ENCODE results near the gene RNF220. TPM values are rescaled to one million over a fixed set of nuclear protein-coding genes. Genes with fewer than 3 reads are reported as not detected.
"Not testable (repeated sequence)": the region's sequence is repeated elsewhere in the genome, so short reads cannot be mapped to it uniquely, and the experiment has no call there.

The RNF220 gene
- total RNA-seq, 3 donors from 2014 or later = 130 to 140 (median 139) TPM

DNA sequence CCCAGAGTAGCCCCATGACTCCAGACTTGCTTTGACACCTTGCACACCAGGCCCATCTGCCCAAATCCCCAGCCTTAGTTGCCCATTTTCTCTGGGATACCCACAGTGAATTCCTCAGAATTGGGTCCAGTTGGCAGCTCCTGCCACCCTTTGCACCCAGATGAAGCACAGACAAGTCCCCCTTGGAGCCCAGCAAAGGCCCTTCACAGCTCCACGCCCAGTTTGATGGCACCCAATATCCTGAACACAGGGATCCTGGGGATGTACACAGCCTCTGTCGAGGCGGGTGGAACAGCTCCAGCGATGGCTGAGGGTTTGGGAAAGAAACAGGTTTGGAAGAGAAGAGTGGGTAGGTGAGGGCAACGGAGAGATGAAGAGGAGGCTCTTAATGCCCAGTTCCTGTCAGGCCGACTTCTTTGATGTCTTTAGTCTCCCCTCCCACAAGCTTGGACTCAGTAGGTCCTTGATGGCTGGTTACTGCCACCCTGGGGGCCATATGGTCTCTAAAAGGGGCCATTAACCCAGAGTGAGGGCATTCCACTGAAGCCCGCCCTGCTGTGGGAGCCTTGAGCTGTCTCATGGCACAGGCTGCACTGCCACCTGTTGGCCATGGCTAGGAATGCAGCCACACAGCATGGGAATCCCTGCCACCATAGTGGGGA lies 247.5 kb downstream of the RNF220 start:
- Mint-ChIP-seq H3K27me3 (ENCODE audit: low read depth) (no peaks in the 10 kb centered on the region), H3K4me3 (no peak overlapping the region), H3K4me1 (ENCODE audit: low read depth) (no peaks in the 10 kb centered on the region), H3K9me3 (no peaks in the 10 kb centered on the region), H3K36me3 (ENCODE audit: insufficient read depth) (peaks cover 15% of the 10 kb centered on the region)
- peak; percentile 89 to 94 for ATAC-seq
- DNase-seq = peak; percentile 74

- no peaks in the 10 kb centered on the region for H3K27me3 Mint-ChIP-seq (ENCODE audit: low read depth)
- peaks cover 15% of the 10 kb centered on the region for H3K36me3 Mint-ChIP-seq (ENCODE audit: insufficient read depth)
- ATAC-seq (no peak), DNase-seq (no peak)
- H3K9me3 Mint-ChIP-seq = no peaks in the 10 kb centered on the region
- H3K4me3 Mint-ChIP-seq = no peak overlapping the region
- no peaks in the 10 kb centered on the region for H3K4me1 Mint-ChIP-seq (ENCODE audit: low read depth)
Observed at GRCh38 chr1:44653107-44653964, 248.3 kb downstream of the RNF220 start.

- no peaks in the 10 kb centered on the region for H3K9me3 Mint-ChIP-seq
- no peaks in the 10 kb centered on the region for H3K4me1 Mint-ChIP-seq (ENCODE audit: low read depth)
- no peak for DNase-seq
Observed at GRCh38 chr1:44654621-44655187, 249.6 kb downstream of the RNF220 start.

DNA sequence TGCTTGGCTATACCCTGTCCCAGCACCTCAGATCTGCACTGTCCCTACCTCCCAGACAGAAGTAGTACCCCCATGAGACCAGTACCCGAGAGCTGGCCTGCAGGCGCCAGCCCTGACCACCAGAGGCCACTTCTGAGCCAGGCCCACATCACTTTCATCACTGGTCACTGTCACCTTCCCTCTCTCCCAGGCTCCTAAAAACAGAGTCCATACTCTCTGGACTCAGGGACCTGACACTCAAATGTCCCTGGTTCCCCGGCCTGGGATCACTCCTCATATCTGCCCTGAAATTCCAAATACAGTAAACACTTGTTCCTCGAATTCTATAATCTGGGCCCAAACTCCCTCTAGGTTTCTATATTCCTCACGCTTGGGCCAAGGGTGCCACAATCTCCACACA lies 250.6 kb downstream of the RNF220 start:
- Mint-ChIP-seq H3K4me1 (ENCODE audit: low read depth) (no peaks in the 10 kb centered on the region), H3K36me3 (ENCODE audit: insufficient read depth) (peaks cover 5% of the 10 kb centered on the region), H3K4me3 (no peak overlapping the region), H3K27me3 (ENCODE audit: low read depth) (no peaks in the 10 kb centered on the region), H3K9me3 (no peaks in the 10 kb centered on the region)
- ATAC-seq = no peak
- no peak for DNase-seq

More at GRCh38 chr1:44654621-44655187, 249.6 kb downstream of the RNF220 start:
- ATAC-seq = no peak
- peaks cover 7% of the 10 kb centered on the region for H3K36me3 Mint-ChIP-seq (ENCODE audit: insufficient read depth)
- no peaks in the 10 kb centered on the region for H3K27me3 Mint-ChIP-seq (ENCODE audit: low read depth)
- no peak overlapping the region for H3K4me3 Mint-ChIP-seq

DNA sequence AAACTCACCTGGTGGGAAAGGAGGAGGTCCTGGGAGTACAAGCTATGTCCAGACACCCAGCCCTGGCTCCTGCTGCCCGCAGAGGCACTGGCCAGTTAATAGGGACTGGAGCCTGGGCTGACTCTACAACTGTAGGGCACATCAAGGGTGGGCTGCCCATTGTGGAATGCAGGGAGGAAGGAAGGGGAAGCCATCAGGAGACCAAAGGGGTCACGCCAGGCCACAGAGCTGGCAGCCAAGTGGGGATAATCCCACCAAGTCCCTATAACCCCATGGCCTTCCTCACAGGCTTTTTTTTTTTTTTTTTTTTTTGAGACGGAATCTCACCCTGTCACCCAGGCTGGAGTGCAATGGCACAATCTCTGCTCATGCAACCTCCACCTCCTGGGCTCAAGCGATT lies 254.5 kb downstream of the RNF220 start:
- DNase-seq = no peak
- ATAC-seq = no peak
- no peak overlapping the region for H3K4me3 Mint-ChIP-seq
- no peaks in the 10 kb centered on the region for H3K36me3 Mint-ChIP-seq (ENCODE audit: insufficient read depth)
- no peaks in the 10 kb centered on the region for H3K27me3 Mint-ChIP-seq (ENCODE audit: low read depth)
- H3K4me1 Mint-ChIP-seq (ENCODE audit: low read depth) = peaks cover 7% of the 10 kb centered on the region
- H3K9me3 Mint-ChIP-seq = no peaks in the 10 kb centered on the region

- H3K4me1 Mint-ChIP-seq (ENCODE audit: low read depth) = peaks cover 13% of the 10 kb centered on the region
- no peak for ATAC-seq
- H3K4me3 Mint-ChIP-seq = no peak overlapping the region
- H3K27me3 Mint-ChIP-seq (ENCODE audit: low read depth) = no peaks in the 10 kb centered on the region
- DNase-seq = no peak
- no peaks in the 10 kb centered on the region for H3K36me3 Mint-ChIP-seq (ENCODE audit: insufficient read depth)
- H3K9me3 Mint-ChIP-seq = no peaks in the 10 kb centered on the region
Observed at GRCh38 chr1:44660176-44660575, 255.1 kb downstream of the RNF220 start.

- DNase-seq = no peak
- Mint-ChIP-seq H3K36me3 (ENCODE audit: insufficient read depth) (no peaks in the 10 kb centered on the region), H3K4me1 (ENCODE audit: low read depth) (peaks cover 15% of the 10 kb centered on the region), H3K9me3 (no peaks in the 10 kb centered on the region), H3K27me3 (ENCODE audit: low read depth) (no peaks in the 10 kb centered on the region), H3K4me3 (no peak overlapping the region)
- no peak for ATAC-seq
Observed at GRCh38 chr1:44661781-44662682, 257.0 kb downstream of the RNF220 start.

DNA sequence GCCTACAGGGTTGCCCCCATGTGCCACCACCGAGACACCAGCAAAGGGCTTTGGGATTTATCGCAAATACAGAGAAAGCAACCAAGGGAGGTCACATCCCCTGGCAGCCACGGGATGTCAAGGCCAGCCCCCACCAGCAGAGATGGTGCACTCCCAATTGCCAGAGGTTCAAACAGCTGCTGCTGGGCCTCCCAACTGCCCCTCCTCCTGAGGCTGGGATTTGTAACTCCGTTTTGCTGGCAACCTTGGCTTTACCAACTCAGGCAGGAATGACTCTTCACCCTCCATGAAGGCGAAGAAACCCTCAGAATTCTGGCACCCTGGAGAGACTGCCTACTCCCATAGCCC lies 257.6 kb downstream of the RNF220 start:
- no peaks in the 10 kb centered on the region for H3K36me3 Mint-ChIP-seq (ENCODE audit: insufficient read depth)
- H3K27me3 Mint-ChIP-seq (ENCODE audit: low read depth) = no peaks in the 10 kb centered on the region
- ATAC-seq = no peak
- H3K9me3 Mint-ChIP-seq = no peaks in the 10 kb centered on the region
- no peak for DNase-seq
- peaks cover 15% of the 10 kb centered on the region for H3K4me1 Mint-ChIP-seq (ENCODE audit: low read depth)
- H3K4me3 Mint-ChIP-seq = no peak overlapping the region

DNA sequence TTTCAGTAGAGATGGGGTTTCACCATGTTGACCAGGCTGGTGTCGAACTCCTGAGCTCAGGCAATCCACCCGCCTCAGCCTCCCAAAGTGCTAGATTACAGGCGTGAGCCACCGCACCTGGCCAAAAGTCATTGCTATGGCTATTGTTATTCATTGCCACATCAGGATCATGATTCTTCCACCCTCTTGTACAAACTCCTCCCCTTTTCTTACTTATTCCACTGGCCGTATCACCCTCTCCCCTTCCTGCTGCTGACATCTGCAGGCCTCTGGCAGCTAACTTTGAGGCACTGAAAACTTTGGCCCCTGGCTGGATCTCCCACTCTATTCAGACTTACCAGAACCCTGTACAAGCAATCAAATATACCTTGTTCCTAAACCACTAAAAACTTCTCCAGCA lies 258.4 kb downstream of the RNF220 start:
- Mint-ChIP-seq H3K9me3 (no peaks in the 10 kb centered on the region), H3K4me3 (no peak overlapping the region), H3K36me3 (ENCODE audit: insufficient read depth) (no peaks in the 10 kb centered on the region), H3K4me1 (ENCODE audit: low read depth) (peaks cover 15% of the 10 kb centered on the region), H3K27me3 (ENCODE audit: low read depth) (no peaks in the 10 kb centered on the region)
- DNase-seq (no peak), ATAC-seq (no peak)

DNA sequence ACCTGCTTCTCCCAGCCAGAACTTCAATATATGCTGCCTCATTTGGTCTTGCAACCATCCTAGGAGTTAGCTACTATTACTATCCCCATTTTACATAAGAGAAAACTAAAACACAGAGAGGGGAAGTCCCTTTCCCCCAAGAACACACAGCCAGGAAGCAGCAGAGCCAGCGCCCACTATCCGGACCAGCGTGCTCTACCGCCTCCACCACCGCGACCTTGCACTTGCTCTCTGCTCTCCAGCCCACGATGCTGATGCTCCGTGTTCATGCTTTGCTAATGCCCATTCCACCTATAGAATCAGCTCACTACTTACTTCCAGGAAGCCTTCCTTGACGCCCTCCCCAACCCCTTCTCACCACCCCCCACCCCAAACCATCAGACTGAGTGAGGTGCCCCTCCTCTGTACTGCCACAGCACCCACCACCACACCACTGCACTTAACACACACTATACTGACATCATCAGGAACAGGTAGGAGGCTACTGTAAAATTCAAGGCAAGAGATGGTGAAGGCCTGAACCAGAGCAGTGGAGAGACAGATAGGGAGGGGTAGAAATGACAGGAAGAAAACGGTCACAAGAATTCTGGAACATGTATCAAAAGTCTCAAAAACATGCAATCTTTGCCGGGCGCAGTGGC lies 259.8 kb downstream of the RNF220 start:
- H3K9me3 Mint-ChIP-seq = no peaks in the 10 kb centered on the region
- ATAC-seq = peak; percentile 91 to 94
- DNase-seq = peak; percentile 21
- peak overlapping the region; percentile 47 for H3K4me3 Mint-ChIP-seq
- no peaks in the 10 kb centered on the region for H3K36me3 Mint-ChIP-seq (ENCODE audit: insufficient read depth)
- H3K4me1 Mint-ChIP-seq (ENCODE audit: low read depth) = peaks cover 15% of the 10 kb centered on the region
- no peaks in the 10 kb centered on the region for H3K27me3 Mint-ChIP-seq (ENCODE audit: low read depth)

GRCh38 chr1:44666719-44667118 lies 261.7 kb downstream of the RNF220 start:
- ATAC-seq; DNase-seq; H3K4me3 Mint-ChIP-seq; H3K9me3 Mint-ChIP-seq; H3K36me3 Mint-ChIP-seq (ENCODE audit: insufficient read depth); H3K27me3 Mint-ChIP-seq (ENCODE audit: low read depth): not testable (repeated sequence)
- peaks cover 17% of the 10 kb centered on the region for H3K4me1 Mint-ChIP-seq (ENCODE audit: low read depth)

- no peak for ATAC-seq
- Mint-ChIP-seq H3K27me3 (ENCODE audit: low read depth) (no peaks in the 10 kb centered on the region), H3K4me1 (ENCODE audit: low read depth) (peaks cover 28% of the 10 kb centered on the region), H3K9me3 (no peaks in the 10 kb centered on the region), H3K36me3 (ENCODE audit: insufficient read depth) (no peaks in the 10 kb centered on the region), H3K4me3 (no peak overlapping the region)
- DNase-seq = no peak
Observed at GRCh38 chr1:44670751-44671640, 265.9 kb downstream of the RNF220 start.
